ENCODE data around the gene GPRC5C. TPM values are rescaled to one million over a fixed set of nuclear protein-coding genes. Genes with fewer than 3 reads are reported as not detected.

GPRC5C gene
- total RNA-seq, 1 experiment from 2014 or later = 15.5 TPM

GRCh38 chr17:74452033-74452840 lies 20.3 kb downstream of the GPRC5C start:
- H4K5ac ChIP-seq (ENCODE audit: insufficient read length, low read depth, low read length) = no peak overlapping the region
- peaks cover 0 to 5% (median 0%) of the 10 kb centered on the region in 3 experiments; a peak in 1 of 7 replicates for H3K36me3 Mint-ChIP-seq (ENCODE audit: insufficient read depth in 1 of 3, low read depth in 3 of 3)
- H3K23ac ChIP-seq (ENCODE audit: insufficient read length, low read depth, low read length) = no peak overlapping the region
- H3K4me2 ChIP-seq (ENCODE audit: insufficient read depth, insufficient read length, low read length) = no peak overlapping the region
- no peak overlapping the region for H2BK12ac ChIP-seq (ENCODE audit: insufficient read length, low read depth, low read length)
- H2BK120ac ChIP-seq (ENCODE audit: low read depth, low read length, poor library complexity, severe bottlenecking) = no peak overlapping the region
- no peak overlapping the region for H2AK5ac ChIP-seq (ENCODE audit: insufficient read length, low read length)
- H3K4me1 ChIP-seq (ENCODE audit: insufficient read depth, low read length) = peaks cover 6% of the 10 kb centered on the region; the same call in 1 of the 2 replicates
- no peak overlapping the region for H3K56ac ChIP-seq (ENCODE audit: insufficient read length, low read depth, low read length)
- H3K9me3 ChIP-seq (ENCODE audit: control insufficient read depth, low read depth, low read length) = no peaks in the 10 kb centered on the region
- peak overlapping the region; percentile 44 to 75; a peak in 4 of 5 replicates for H3K4me3 Mint-ChIP-seq
- no peak overlapping the region for H3K27ac Mint-ChIP-seq
- no peak overlapping the region for H3K27ac ChIP-seq (ENCODE audit: insufficient read length, low read depth, low read length)
- peak; percentile 49 for DNase-seq
- H3K27me3 ChIP-seq (ENCODE audit: insufficient read depth, low read length) = peaks cover 11% of the 10 kb centered on the region; the same call in 1 of the 2 replicates
- no peaks in the 10 kb centered on the region for H3K9me3 Mint-ChIP-seq
- no peak for TF ChIP-seq CTCF (conservative IDR thresholded peaks at IDR 0.05)
- H3K23me2 ChIP-seq (ENCODE audit: insufficient read length, low read depth, low read length, poor library complexity, severe bottlenecking) = peaks cover 7% of the 10 kb centered on the region
- no peak overlapping the region for H3K4ac ChIP-seq (ENCODE audit: low read depth, low read length)
- H3K79me2 ChIP-seq (ENCODE audit: insufficient read depth, low read length) = no peaks in the 10 kb centered on the region
- H2AFZ ChIP-seq (ENCODE audit: low read length) = no peak overlapping the region
- no peak overlapping the region for H2BK20ac ChIP-seq (ENCODE audit: low read depth, low read length, poor library complexity, severe bottlenecking)
- H3K18ac ChIP-seq (ENCODE audit: insufficient read length, low read depth, low read length) = no peak overlapping the region
- H3K27me3 Mint-ChIP-seq (ENCODE audit: low read depth) = peaks cover 53% of the 10 kb centered on the region
- no peaks in the 10 kb centered on the region for H3K79me1 ChIP-seq (ENCODE audit: insufficient read depth, low read depth, low read length, poor library complexity, severe bottlenecking)
- no peak overlapping the region for H4K8ac ChIP-seq (replicated peaks; ENCODE audit: insufficient read length, low read depth, low read length)
- no peak overlapping the region for H3T11ph ChIP-seq (ENCODE audit: low read length)
- no peak overlapping the region for H3K9ac ChIP-seq (ENCODE audit: extremely low read depth, insufficient read length, low read length)
- no peak overlapping the region for H3K14ac ChIP-seq (ENCODE audit: insufficient read depth, low read length)
- peaks cover 34 to 49% of the 10 kb centered on the region in 2 experiments for H3K4me1 Mint-ChIP-seq
- H2BK5ac ChIP-seq (ENCODE audit: insufficient read length, low read length) = no peak overlapping the region
- WGBS (ENCODE audit: extremely low coverage, insufficient read length, low lambda C conversion rate) = no CpG with 5 or more reads among the region's 16 CpGs
- no peak overlapping the region for H2BK15ac ChIP-seq (ENCODE audit: low read depth, low read length)
- H4K20me1 ChIP-seq (ENCODE audit: control insufficient read depth, insufficient read depth, insufficient read length) = no peaks in the 10 kb centered on the region
- no peak overlapping the region for H4K91ac ChIP-seq (ENCODE audit: insufficient read length, low read depth, low read length)

Measured in H9 (cell line).